PC-9 (cell line): Measurements from ENCODE around the gene ITPR3. TPM values are rescaled to one million over a fixed set of nuclear protein-coding genes. Genes with fewer than 3 reads are reported as not detected.

Source experiments
- BruUV-seq: library from RNA; stranded (reverse); fragments of 400-500 nt; replicated peaks from 2 replicates; lab custom pipeline; 2021; lab: Mats Ljungman, UMichigan
- CTCF ChIA-PET: fragments of 300-600 bp; sonication (Branson Sonifier 250); formaldehyde crosslinking; loops from one replicate; lab custom pipeline; 2022; ENCODE audit warnings: antibody characterized with exemption; lab: Charles Lee
- POLR2A ChIA-PET: fragments of 300-600 bp; sonication (Branson Sonifier 250); formaldehyde crosslinking; loops from one replicate; lab custom pipeline; 2022; ENCODE audit warnings: antibody characterized with exemption; ENCODE audit not compliant: unreplicated experiment; lab: Charles Lee
- DNase-seq, 2 experiments: peaks; one replicate each; pipeline versions ENCODE4 v3.0.0 to v3.0.0-alpha.2; 2015 to 2022; ENCODE audit warnings: mixed read lengths in 1 of 2
- H2AFZ ChIP-seq: fragments of 200-600 bp; sonication (generic); 2 replicates; pipeline ENCODE4 v1.8.1; 2017; ENCODE audit warnings: antibody characterized with exemption
- H3F3A ChIP-seq: fragments of 200-600 bp; sonication (generic); 2 replicates; pipeline ENCODE4 v1.8.1; 2017; ENCODE audit warnings: antibody characterized with exemption, mild to moderate bottlenecking, low read depth; ENCODE audit not compliant: insufficient read depth
- H3K27ac ChIP-seq: fragments of 200-600 bp; sonication (generic); 2 replicates; pipeline ENCODE4 v1.6.1; 2016; ENCODE audit warnings: mixed run types
- H3K27me3 ChIP-seq: fragments of 200-600 bp; sonication (generic); 2 replicates; pipeline ENCODE4 v1.6.1; 2016; ENCODE audit warnings: low read depth, mixed run types; ENCODE audit not compliant: insufficient read depth
- H3K36me3 ChIP-seq: fragments of 200-600 bp; sonication (generic); 2 replicates; pipeline ENCODE4 v1.6.1; 2016; ENCODE audit warnings: low read depth, mixed run types
- H3K4me1 ChIP-seq: fragments of 200-600 bp; sonication (generic); replicated peaks from 2 replicates; pipeline ENCODE4 v1.6.1; 2016; ENCODE audit warnings: mixed run types; ENCODE audit not compliant: insufficient read depth
- H3K4me2 ChIP-seq: fragments of 200-600 bp; sonication (generic); 2 replicates; pipeline ENCODE4 v1.6.1; 2017; ENCODE audit warnings: mixed run types
- H3K4me3 ChIP-seq: fragments of 200-600 bp; sonication (generic); 2 replicates; pipeline ENCODE4 v1.6.1; 2016; ENCODE audit warnings: mixed run types
- H3K79me2 ChIP-seq: fragments of 200-600 bp; sonication (generic); 2 replicates; pipeline ENCODE4 v1.6.1; 2017; ENCODE audit warnings: low read depth, mixed run types
- H3K9me2 ChIP-seq: fragments of 200-600 bp; sonication (generic); 2 replicates; pipeline ENCODE4 v1.8.1; 2017; ENCODE audit warnings: mild to moderate bottlenecking; ENCODE audit not compliant: insufficient read depth
- H3K9me3 ChIP-seq: fragments of 200-600 bp; sonication (generic); 2 replicates; pipeline ENCODE4 v1.8.1; 2016; ENCODE audit warnings: low read depth; ENCODE audit not compliant: insufficient read depth
- H4K20me1 ChIP-seq: fragments of 200-600 bp; sonication (generic); 2 replicates; pipeline ENCODE4 v1.8.1; 2017; ENCODE audit not compliant: insufficient read depth
- CTCF ChIP-seq: fragments of 200-600 bp; sonication (generic); conservative IDR thresholded peaks from 2 replicates; pipeline ENCODE4 v1.6.1; 2017; ENCODE audit warnings: mixed run types, antibody characterized with exemption, mild to moderate bottlenecking, moderate library complexity
- EZH2 ChIP-seq: fragments of 200-600 bp; sonication (generic); IDR thresholded peaks from 2 replicates; pipeline ENCODE4 v1.8.0; 2017; ENCODE audit warnings: antibody characterized with exemption, low read depth
- intact Hi-C: fragments of 100-400 bp; cut with micrococcal nuclease; formaldehyde crosslinking; loops from one replicate; pipeline ENCODE4 v1.10.0; 2022; ENCODE audit not compliant: unreplicated experiment
- total RNA-seq: library from RNA; stranded (reverse); gene quantifications from 2 replicates; pipeline ENCODE4 v1.2.3, GENCODE V29; 2021

ITPR3 gene
- total RNA-seq, 1 experiment from 2014 or later, result 86.9 TPM

GRCh38 chr6:33610067-33610466, 11.1 kb upstream of the ITPR3 start:
- no peak for DNase-seq
- BruUV-seq, result no TSS peak
- no peak overlapping the region for H2AFZ ChIP-seq
- no peaks in the 10 kb centered on the region for H4K20me1 ChIP-seq
- intact Hi-C loops, result no loop called here
- H3K9me3 ChIP-seq, result peaks cover 4% of the 10 kb centered on the region
- H3K27ac ChIP-seq, result peak overlapping the region; percentile 56
- no peaks in the 10 kb centered on the region for H3K36me3 ChIP-seq
- peaks cover 44% of the 10 kb centered on the region for H3F3A ChIP-seq
- TF ChIP-seq EZH2 (no peak), CTCF (no peak)
- no peaks in the 10 kb centered on the region for H3K9me2 ChIP-seq
- no peaks in the 10 kb centered on the region for H3K79me2 ChIP-seq
- CTCF ChIA-PET, result interaction anchor here (0.5 kb wide), 1 partner anchor 19 kb away, joined by 3 read pairs; no protein-coding TSS in a partner anchor
- POLR2A ChIA-PET, result interaction anchor here (0.6 kb wide), 1 partner anchor 22 kb away, joined by 3 read pairs; no protein-coding TSS in a partner anchor
- no peaks in the 10 kb centered on the region for H3K27me3 ChIP-seq
- peaks cover 71% of the 10 kb centered on the region for H3K4me1 ChIP-seq
- H3K4me2 ChIP-seq, result peak overlapping the region; percentile 57
- no peak overlapping the region for H3K4me3 ChIP-seq

GRCh38 chr6:33610779-33611732, 10.1 kb upstream of the ITPR3 start:
- no peak overlapping the region for H3K4me3 ChIP-seq
- H3K27ac ChIP-seq, result no peak overlapping the region

More at GRCh38 chr6:33610779-33611732, 10.1 kb upstream of the ITPR3 start:
- no peak overlapping the region for H2AFZ ChIP-seq
- ChIA-PET CTCF (no interaction called here), POLR2A (no interaction called here)
- H3K27me3 ChIP-seq, result no peaks in the 10 kb centered on the region
- DNase-seq, result peak in 1 of 2 experiments; percentile 77
- H3K79me2 ChIP-seq, result no peaks in the 10 kb centered on the region
- no peak overlapping the region for H3K4me2 ChIP-seq
- H3K4me1 ChIP-seq, result peaks cover 70% of the 10 kb centered on the region
- no peak for TF ChIP-seq CTCF
- no peak for TF ChIP-seq EZH2
- H3K9me3 ChIP-seq, result no peaks in the 10 kb centered on the region
- TSS peak; percentile 57 for BruUV-seq
- H4K20me1 ChIP-seq, result no peaks in the 10 kb centered on the region
- peaks cover 36% of the 10 kb centered on the region for H3F3A ChIP-seq
- intact Hi-C loops, result loop anchor here (1.0 kb wide), 1 partner anchor 9 kb away; no protein-coding TSS in a partner anchor
- H3K9me2 ChIP-seq, result no peaks in the 10 kb centered on the region
- H3K36me3 ChIP-seq, result no peaks in the 10 kb centered on the region
